GM19452 (cell line): Measurements from ENCODE around the gene MIF4GD.
"Not testable (repeated sequence)": the region's sequence is repeated elsewhere in the genome, so short reads cannot be mapped to it uniquely, and the experiment has no call there.

ENCODE experiments used
- ATAC-seq: cut with Tn5 transposase; IDR thresholded peaks from one replicate; pipeline ENCODE4 v1.9.1; 2021; ENCODE audit not compliant: unreplicated experiment

MIF4GD gene

DNA sequence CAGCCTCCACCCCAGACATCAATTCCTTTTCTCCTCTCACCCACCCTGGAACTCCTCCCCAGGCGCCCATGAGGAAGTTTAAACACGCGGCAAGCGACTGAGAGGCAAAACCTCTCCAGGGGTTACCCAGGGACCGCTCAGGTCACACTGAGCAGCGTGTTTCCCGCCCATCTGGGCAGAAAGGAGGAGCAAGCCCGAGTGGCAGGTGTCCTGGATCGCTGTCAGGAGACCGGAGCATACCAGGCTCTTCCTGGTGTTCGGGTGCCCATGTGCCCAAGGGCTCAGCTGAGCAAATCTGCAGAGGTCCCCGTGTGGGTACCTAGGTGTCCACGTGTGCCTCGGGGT lies 17.7 kb upstream of the MIF4GD start:
- ATAC-seq: peak; percentile 1

DNA sequence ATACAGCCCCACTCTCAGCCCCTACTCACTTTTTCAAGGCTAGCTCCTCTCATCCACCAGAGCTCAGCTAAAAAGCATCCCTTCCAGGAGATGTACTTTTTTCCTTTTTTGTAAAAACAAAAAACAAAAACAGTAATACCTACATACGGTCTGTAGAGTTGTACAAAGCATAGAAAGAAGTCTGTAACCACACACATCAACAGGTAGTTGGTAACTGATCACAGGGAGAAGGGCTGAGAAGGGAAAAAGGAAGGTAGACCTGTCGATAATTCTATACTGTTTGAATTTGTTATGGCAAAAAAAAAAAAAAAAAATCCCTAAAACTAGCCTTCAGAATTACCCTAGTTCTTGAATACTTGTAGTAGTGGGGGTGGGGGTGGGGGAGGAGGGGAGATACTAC lies 17.3 kb upstream of the MIF4GD start:
- ATAC-seq: no peak

DNA sequence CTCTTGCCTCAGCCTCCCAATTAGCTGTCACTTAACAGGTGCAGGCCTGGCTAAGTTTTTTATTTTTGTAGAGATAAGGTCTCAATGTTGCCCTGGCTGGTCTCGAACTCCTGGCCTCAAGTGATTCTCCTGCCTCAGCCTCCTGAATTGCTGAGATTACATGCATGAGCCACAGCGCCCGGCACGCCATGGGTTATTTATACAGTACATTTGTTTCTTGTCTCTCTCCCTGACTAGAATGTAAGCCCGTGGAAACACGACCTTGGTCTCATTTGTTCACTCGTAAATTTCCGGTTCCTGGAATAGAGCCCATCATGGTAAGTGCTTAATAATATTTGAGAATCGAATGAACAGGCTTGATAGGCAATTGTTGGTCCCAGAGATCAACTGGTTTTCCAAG lies 16.2 kb upstream of the MIF4GD start:
- ATAC-seq: no peak

DNA sequence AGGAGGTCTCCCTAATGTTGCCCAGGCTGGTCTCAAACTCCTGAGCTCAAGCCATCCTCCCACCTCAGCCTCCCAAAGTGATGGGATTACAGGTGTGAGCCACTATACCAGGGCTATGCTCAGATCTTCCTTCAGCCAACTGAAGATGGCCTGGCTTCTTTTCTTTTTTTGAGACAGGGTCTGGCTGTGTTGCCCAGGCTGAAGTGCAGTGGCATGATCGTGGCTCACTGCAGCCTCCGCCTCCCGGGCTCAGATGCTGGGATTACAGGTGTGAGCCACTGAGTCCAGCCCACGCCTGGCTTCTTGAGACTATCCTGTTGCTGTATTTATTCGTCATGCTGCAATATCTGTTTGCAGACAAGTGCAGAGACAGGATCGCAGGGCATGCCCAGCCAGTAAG lies 14.1 kb upstream of the MIF4GD start:
- no peak for ATAC-seq

DNA sequence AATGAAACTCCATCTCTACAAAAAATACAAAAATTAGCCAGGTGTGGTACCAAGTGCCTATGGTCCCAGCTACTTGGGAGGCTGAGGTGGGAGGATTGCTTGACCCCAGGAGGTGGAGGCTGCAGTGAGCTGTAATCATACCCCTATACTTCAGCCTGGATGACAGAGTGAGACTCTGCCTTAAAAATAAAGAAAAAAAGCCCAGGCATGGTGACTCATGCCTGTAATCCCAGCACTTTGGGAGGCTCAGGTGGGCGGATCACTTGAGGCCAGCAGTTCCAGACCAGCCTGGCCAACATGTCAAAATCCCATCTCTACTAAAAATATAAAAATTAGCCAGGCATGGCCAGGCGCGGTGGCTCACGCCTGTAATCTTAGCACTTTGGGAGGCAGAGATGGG lies 9.2 kb upstream of the MIF4GD start:
- ATAC-seq: not testable (repeated sequence)

DNA sequence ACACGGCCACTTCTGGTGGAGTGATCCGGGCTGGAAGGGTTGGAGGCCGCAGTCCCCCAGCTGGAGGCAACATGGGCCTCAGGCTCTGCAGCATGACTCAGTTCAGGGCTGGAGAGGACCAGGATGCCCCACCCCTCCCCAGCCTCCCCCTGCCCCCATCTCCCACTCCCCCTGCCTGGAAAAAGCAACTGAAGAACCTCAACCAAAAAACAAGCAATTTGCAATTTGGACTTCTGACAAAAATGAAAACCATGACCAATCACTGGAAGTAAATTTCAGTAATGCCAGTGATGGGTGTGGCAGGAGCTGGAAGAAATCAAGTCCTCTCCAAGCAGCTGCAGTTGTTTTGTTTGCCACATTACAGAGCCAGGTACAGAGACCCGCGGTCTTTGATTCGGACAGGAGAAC lies 6.6 kb upstream of the MIF4GD start:
- no peak for ATAC-seq

DNA sequence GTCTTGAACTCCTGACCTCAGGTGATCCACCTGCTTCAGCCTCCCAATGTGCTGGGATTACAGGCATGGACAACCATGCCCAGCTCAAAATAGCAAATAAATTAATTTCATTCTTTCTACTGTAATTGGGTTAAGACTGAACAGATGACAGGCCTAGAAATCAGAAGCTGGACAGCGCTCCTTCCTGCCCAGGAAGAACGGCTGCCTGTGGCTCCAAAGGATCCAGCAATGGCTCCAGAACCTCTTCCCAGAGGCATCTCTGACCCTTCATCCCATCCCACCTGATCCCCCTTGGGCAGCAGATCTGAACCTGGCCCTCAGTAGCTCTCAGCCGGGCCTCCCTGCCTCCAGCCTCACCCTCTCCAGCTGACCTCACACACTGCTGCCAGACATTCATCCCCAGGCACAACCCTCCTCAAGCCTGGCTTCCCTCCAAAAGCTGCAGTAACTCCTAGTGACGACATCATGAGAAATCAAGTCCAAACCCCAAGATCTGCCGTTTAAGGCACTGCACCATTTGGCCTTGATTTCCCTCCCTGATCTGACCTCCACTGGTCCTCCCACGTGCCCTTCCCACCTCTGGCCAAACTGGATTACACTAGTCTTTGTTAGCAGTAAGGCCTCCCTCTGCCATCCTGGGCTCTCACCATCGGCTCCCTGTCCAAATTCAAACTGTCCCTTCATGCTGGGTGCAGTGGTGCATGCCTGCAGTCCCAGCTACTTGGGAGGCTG lies 3.1 kb upstream of the MIF4GD start:
- no peak for ATAC-seq

DNA sequence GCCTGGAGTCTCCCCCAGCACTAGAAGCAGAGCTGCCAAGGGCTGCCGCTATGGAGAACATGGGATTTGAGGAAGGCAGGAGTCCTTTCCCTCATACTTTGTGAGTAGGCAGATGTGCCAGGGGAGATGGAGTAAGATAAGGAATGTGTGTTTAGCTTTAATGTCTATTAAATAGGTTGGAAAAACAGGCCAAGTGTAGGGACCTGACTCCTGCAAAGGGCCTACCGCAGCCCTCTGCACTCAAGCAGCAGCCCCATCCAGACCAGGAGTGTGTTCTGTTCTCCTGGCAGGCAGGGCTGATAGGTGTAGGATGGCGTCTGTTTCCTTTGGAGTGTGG lies 1.8 kb upstream of the MIF4GD start:
- no peak for ATAC-seq

DNA sequence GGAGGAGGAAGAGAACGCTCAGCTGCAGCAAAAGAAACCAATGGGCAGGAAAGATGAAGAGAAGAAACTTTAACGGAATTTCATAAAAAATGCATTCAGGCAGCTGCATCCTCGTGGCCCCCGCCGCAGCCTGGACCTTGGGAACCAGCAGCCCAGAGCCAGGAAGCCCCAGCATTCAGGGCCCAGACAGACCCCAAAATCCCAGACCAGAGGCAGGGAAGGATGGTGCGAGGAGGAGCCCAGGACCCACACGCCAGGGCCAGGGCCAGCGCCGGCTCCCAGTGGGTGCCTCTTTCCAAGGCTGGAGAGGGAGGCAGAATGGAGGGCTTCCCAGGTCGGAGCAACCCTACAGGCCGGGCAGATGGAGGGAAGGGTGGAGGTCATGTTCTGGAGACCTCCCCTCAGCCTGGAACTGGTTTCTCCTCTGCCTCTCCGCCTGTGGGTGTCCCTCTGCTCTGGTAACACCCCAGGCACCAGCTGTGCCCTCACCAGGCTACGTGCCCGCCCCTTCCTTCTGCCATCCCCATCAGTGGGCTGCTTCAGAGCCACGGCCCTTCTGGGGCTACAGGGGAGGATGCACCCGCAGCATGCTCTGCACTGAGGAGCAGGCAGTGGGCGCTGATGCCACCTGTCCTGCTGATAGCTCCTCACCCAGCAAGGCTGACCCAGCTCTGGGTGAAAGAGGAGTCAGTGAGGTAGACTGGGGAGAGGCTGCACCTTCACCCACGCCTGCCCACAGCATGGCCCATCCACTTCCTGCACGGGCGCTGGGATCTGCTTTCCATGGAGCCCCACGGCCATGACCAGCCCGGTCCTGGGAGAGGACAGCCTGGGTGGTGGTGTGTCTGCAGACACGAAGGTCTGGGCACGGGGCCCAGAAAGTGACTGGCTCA lies 1.2 kb upstream of the MIF4GD start:
- no peak for ATAC-seq

DNA sequence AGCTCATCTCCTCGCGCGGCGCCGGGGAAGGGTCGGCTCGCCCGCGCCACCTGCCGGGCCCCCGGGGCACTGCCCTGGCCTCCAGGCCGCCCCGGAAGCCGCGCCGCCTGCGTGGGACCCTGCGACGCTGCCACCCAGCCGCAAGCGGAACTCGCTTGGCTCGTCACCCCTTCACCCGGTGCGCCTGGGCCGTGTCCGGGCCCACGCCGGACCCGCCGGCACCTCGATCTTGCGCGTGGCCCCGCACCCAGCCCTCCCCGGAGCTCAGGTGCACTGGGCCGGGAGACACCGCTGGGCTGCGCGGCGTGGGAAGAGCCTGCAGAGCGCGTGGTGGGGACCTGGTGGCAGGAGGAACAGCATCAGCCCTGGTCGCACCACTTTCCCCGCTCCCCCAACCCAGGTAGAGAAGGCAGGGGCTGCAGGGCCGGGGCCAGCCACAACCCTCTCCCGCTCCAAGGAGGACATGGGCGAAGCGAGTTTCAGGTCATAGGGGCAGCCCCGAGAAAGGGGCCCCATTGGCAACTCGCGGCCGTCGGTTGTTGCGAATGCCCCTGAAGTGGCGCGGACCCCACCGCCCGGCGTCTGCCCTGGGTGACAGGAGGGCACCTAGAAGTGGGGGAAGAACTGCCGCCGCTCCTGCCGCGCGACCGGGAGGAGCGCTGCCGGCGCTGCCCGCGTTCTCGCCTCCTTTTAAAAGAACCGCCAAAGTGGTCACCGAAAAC lies 363 bp upstream of the MIF4GD start:
- ATAC-seq: peak; percentile 73

DNA sequence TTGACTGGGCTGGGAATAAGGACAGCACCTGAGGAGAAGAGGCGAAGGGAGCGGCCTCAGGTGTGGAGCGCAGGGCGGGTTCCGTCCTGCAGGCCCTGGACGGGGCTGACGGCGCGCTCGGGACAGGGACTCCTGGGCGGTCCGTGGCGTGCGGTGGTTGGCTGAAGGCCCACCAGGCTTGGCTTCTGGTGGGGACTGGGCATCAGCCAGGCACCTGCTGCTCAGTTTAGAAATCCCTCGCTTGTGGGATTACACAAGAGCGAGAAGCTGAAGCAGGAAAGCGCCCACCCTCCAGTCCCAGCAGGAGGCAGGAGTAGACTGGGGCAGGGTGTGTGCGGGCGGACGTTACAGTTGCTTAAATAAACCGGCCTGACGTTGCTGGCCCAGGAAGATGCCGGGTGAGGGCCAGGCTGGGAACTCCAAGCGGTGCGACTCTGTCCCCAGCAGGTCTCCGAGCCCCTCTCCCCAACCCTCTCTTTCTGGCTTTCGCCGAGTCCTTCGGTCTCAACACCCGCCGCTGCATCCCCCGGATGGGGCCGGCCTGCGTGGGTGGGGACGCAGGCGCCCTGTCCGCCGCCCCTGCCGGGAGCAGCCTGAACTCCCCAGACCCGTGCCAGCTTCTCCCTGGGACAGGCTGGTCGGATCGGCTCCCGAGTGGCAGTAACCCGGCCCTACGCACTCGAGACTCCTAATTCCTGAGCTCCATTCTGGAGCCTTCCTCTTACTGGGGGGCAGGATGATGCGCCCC lies 639 bp downstream of the MIF4GD start:
- ATAC-seq: peak; percentile 30

DNA sequence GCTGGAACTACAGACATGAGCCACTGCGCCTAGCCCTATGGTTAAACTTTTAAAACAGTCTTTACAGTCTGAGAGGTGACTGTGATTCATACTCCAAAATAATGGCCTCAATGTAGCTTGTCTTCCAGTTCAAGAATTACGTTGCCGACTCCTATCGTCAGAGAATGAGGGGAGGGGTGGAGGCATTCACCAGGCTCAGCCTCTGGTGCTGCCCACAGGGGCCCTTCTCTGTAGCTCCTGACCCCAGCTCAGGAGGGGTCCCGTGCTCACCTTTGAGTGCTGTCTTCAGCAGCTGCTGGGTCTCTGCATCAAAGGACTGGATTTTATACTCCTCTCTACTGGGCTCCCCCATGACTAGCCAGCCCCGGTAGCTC lies 1.2 kb downstream of the MIF4GD start:
- ATAC-seq: no peak

DNA sequence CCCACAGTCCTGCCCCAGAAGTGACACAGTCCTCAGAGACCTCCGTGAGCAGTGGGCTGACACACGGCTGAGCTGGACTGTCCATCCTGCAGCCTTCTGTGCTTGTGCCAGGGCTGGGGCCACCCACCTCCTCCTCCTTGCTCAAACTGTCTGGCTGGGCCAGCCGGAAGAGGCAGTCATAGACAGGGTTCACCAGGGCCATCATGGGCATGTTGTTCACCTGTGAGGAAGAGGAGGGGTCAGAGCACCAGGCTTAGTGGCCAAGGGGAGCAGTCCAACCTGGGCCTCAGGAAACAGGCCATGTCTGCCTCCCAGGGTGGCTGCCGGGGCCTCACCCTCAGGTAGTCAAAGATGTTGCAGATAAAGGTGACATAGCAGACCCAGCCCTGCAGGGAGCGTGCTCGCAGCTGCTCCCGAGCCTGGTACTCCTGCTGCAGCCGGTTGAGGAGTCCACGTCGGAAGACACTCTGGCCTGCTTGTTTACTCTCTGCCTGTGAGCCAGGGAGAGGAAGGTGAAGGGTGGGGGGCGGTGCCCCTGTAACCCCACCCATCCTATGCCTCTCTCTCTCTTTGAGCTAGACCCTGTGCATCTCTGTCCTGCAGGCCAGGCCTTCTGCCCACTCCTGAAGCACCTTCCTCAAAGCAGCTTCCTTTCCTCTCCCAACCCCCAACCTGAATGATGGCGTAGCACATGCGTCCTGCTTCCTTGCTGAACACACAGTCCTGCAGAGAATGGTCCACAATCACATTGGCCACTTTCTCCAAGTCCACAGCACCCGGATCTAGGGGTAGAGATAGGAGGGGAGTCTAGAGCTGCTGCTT lies 3.4 kb downstream of the MIF4GD start:
- no peak for ATAC-seq

DNA sequence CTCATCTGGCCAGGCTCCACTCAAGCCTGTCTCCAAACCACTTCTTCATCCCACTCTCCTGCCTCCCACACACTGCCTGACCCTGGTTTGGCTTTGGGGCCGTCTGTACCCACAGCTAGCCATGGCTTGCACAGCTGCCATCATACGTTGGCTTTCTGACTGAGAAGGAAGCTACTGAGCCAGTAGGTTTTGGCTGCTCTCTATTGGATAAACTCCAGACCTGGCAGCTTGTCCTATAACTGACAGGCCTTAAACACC lies 3.9 kb downstream of the MIF4GD start:
- no peak for ATAC-seq

DNA sequence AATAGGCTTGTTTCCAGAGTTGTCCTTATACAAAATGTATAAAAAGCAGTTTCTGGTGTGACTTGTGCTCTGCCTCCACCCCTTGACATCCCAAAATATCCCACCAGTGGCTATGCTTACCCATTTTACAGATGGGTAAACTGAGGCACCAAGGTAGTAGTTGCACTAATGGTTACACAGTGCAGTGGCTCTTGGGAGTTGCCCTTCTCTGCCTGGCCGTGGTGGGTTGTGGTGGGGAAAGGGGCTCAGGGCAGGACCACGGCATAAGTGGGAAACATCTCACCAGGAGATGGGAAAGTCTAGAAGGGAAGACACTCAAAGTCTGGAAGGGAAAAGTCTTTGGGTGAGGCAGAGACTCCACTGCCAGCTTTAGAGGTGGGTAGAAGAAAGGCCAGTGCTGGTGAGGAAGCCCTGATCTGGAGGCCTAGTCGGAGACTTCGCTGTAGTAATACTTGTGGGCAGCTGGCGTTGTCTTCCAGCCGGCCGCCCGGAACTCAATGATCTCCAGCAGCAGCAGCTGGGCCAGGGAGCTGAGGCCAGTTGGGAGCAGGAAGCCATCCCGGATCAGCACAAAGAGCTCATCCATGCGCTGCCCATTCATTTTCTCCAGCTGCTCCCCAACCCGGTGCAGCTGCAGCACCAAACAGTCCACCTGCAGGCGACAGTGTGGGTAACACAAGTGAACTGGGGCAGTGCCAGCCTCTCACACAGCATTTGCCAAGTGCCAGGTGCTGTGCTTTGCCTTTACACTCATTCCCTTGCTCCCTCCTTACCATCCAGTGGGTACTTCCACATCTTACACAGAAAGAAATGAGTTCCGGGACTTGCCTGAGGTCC lies 4.5 kb downstream of the MIF4GD start:
- ATAC-seq: no peak

DNA sequence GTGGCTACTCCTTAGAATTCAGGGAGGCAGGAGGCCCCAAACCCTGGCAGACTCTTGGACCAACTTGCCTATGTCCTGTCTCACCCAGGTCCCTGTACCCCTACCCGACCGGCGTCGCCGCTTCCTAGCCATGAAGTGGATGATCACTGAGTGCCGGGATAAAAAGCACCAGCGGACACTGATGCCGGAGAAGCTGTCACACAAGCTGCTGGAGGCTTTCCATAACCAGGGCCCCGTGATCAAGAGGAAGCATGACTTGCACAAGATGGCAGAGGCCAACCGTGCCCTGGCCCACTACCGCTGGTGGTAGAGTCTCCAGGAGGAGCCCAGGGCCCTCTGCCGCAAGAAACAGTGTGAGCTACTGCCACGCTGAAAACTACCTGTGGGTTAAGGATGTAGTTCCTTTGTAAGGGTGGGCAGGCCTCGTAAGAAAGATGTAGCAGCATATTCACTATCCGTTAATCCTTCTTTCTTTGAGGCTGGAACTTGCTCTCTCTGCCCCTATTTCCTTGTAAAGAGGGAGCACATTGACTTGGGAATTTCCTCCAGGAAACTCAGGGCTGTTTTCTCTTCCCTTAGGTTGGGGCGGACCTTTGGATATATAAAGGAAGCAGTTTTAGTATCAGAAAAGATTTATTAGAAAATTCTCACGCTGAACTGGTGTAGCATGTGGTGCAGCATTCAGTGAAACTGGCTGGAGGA lies 5.3 kb downstream of the MIF4GD start:
- ATAC-seq: no peak

DNA sequence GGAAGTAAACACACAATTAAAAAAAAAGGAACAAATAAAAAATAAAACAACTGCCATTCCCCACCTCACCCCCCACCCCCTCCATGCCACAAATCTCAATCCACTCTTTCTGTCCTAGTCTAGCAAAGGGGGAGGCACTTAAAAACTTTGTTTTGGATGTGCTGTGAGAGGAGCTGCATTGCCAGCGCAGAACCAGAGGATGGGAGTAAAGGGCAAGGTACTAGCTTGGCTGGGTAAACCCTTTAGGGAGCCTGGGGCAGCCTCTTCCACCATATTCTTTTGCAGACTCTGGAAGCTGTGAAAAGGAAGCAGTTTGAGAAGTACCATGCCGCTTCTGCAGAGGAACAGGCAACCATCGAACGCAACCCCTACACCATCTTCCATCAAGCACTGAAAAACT lies 8.0 kb downstream of the MIF4GD start:
- ATAC-seq: no peak

DNA sequence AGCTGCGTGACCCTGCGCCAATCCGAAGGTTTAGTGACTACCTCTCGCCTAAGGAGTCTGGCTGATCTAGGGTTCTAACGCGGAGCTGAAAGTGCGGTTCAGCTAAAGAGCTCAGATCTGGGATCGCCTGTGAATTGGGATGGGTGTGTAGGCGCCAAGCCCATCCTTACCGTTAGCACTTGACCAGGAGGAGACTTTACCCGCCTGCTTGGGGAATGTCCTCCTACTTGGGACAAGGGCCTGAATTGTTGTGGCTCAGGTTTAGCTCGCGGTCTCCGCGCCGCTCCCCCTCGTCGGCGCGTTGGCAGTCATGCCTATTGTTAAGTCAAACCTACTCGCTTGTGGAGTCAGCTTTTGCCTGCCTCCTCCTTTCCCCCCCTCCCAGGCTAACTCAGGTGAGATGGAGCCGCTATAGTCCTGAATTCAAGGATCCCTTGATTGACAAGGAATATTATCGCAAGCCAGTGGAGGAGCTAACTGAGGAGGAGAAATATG lies 8.9 kb downstream of the MIF4GD start:
- no peak for ATAC-seq
